HL-60 (cell line): Measurements from ENCODE around the gene VSIG1.

Source experiments
- CTCF ChIP-seq: IDR thresholded peaks from one replicate; pipeline ENCODE4 v1.5.1; 2011; ENCODE audit warnings: low read length, control low read depth, inconsistent platforms; ENCODE audit not compliant: insufficient read depth
- REST ChIP-seq: IDR thresholded peaks from 2 replicates; pipeline ENCODE4 v1.6.1; 2012; ENCODE audit warnings: low read depth; ENCODE audit not compliant: insufficient replicate concordance

GRCh38 chrX:108068121-108068520, 23.3 kb downstream of the VSIG1 start:
- TF ChIP-seq REST (no peak), CTCF (no peak)
